ENCODE data around the gene CUL4A. TPM values are rescaled to one million over a fixed set of nuclear protein-coding genes. Genes with fewer than 3 reads are reported as not detected.

CUL4A gene
- total and polyA plus RNA-seq, 9 of the 15 experiments (the other 6 are each of a cell fraction or from before 2014, with no cell fraction given): 21.1 to 92.0 (median 63.2) TPM

GRCh38 chr13:113298043-113298945, 88.9 kb downstream of the CUL4A start:
- Histone ChIP-seq H3K27ac (ENCODE audit: extremely low read depth, low read depth, low read length) (peak overlapping the region; percentile 70), H3K9me3 (replicated peaks; ENCODE audit: control insufficient read depth, insufficient read depth, low read depth, low read length) (no peaks in the 10 kb centered on the region), H3K4me1 (replicated peaks in 1 of 2; ENCODE audit: control insufficient read depth in 2 of 2, insufficient read depth in 2 of 2, low read length in 2 of 2) (peaks cover 4 to 22% of the 10 kb centered on the region in 2 experiments; a peak in 4 of 5 replicates), H3K36me3 (ENCODE audit: control insufficient read depth, insufficient read depth, low read length) (peaks cover 14% of the 10 kb centered on the region; the same call in 2 of the 3 replicates), H3K9ac (ENCODE audit: insufficient read depth in 1 of 2, low read depth in 2 of 2, low read length in 2 of 2) (peak overlapping the region; percentile 79 to 96), H3K79me2 (ENCODE audit: control insufficient read depth, insufficient read depth, low read length) (peaks cover 45% of the 10 kb centered on the region), H3K27me3 (ENCODE audit: control insufficient read depth in 2 of 2, insufficient read depth in 2 of 2, low read length in 2 of 2) (no peaks in the 10 kb centered on the region), H3K4me2 (ENCODE audit: insufficient read depth, low read length) (peak overlapping the region; percentile 88), H3K9me1 (ENCODE audit: control insufficient read depth, insufficient read depth, low read length) (no peaks in the 10 kb centered on the region), H2AFZ (ENCODE audit: low read depth, low read length) (no peak overlapping the region), H3K4me3 (peak overlapping the region; percentile 87), H4K20me1 (replicated peaks; ENCODE audit: control insufficient read depth, insufficient read depth, low read length) (0 out of 2 replicates have a peak, but pooled peaks cover 4% of the 10 kb centered on the region)
- ATAC-seq (peak; percentile 48), FAIRE-seq (peak; percentile 32), DNase-seq (ENCODE audit: extremely low read depth in 1 of 4, low spot score in 3 of 4) (peak in 3 of 4 experiments; percentile 26 to 70 (median 60))
- CTCF ChIA-PET (ENCODE audit: low intra/inter-chr PET ratio): interaction anchor here (0.7 kb wide), 1 partner anchor 88 kb away, joined by 3 read pairs; no protein-coding TSS in a partner anchor
- intact Hi-C loops (cut with micrococcal nuclease) (loop anchor here (5.0 kb wide), 1 partner anchor 59 kb away; no protein-coding TSS in a partner anchor), in situ Hi-C loops (cut with MboI) (no loop called here)
- TSS peak; percentile 77 for BruUV-seq (replicated peaks)
- 7% methylated on average over 14 of the region's 19 CpGs for WGBS (ENCODE audit: insufficient coverage, low coverage, missing lambda C conversion rate)
- POLR2A ChIA-PET: interaction anchor here (0.7 kb wide), 1 partner anchor 15 kb away, joined by 3 read pairs; no protein-coding TSS in a partner anchor
- TF ChIP-seq NFATC3 (IDR thresholded peaks at IDR 0.05): no peak
- no peak for TF ChIP-seq NCOA2 (IDR thresholded peaks at IDR 0.05; ENCODE audit: partially characterized antibody in 2 of 2)
- TF ChIP-seq MNT (conservative IDR thresholded peaks at IDR 0.05): peak; percentile 35 to 62; a peak in 3 of 4 replicates
- TF ChIP-seq ELK1 (CRISPR knock-in tag; IDR thresholded peaks at IDR 0.05): no peak
- no peak for TF ChIP-seq ZBTB8A (IDR thresholded peaks at IDR 0.05; ENCODE audit: partially characterized antibody)
- TF ChIP-seq ZC3H8 (IDR thresholded peaks at IDR 0.05): no peak
- no peak for TF ChIP-seq FOXK2 (conservative IDR thresholded peaks at IDR 0.05 in 1 of 2, IDR thresholded peaks at IDR 0.05 in 1 of 2; ENCODE audit: low read depth in 2 of 2)
- TF ChIP-seq NUFIP1 (IDR thresholded peaks at IDR 0.05; ENCODE audit: partially characterized antibody): no peak
- no peak for TF ChIP-seq MEF2A (IDR thresholded peaks at IDR 0.05; ENCODE audit: control insufficient read depth, low read depth, low read length)
- TF ChIP-seq TRIM28 (IDR thresholded peaks at IDR 0.05): no peak
- TF ChIP-seq GABPA (tag; conservative IDR thresholded peaks at IDR 0.05; ENCODE audit: low read depth): no peak
- TF ChIP-seq CBFA2T2 (conservative IDR thresholded peaks at IDR 0.05): peak; percentile 65
- no peak for TF ChIP-seq FOS (IDR thresholded peaks at IDR 0.05; ENCODE audit: extremely low read depth, insufficient read length)
- no peak for TF ChIP-seq ATF4 (CRISPR knock-in tag; IDR thresholded peaks at IDR 0.05)
- TF ChIP-seq RBM17 (IDR thresholded peaks at IDR 0.05; ENCODE audit: borderline replicate concordance, low read depth, low read length): no peak
- TF ChIP-seq DIDO1 (tag; IDR thresholded peaks at IDR 0.05; ENCODE audit: low read depth): no peak
- TF ChIP-seq USF1 (CRISPR knock-in tag; IDR thresholded peaks at IDR 0.05): no peak

Data from K562 (cell line).